Lower leg skin (tissue), 3 donors: ENCODE results near the gene PIAS4.

Experiments
- CTCF ChIP-seq, 3 donors: fragments of 450-650 bp; IDR thresholded peaks; one replicate each; pipeline ENCODE4 v1.5.1; 2016; ENCODE audit warnings: antibody characterized with exemption in 3 of 3, mild to moderate bottlenecking in 3 of 3, moderate library complexity in 2 of 3
- POLR2A ChIP-seq, 2 donors: fragments of 450-650 bp; IDR thresholded peaks; one replicate each; pipeline ENCODE4 v1.6.1; 2016 to 2017; ENCODE audit warnings: antibody characterized with exemption in 2 of 2, mild to moderate bottlenecking in 1 of 2, moderate library complexity in 1 of 2

GRCh38 chr19:4054441-4055208, 47.1 kb downstream of the PIAS4 start:
- no peak for TF ChIP-seq POLR2A (IDR thresholded peaks at IDR 0.05)
- no peak for TF ChIP-seq CTCF (IDR thresholded peaks at IDR 0.05)
